ENCODE measurements around the gene ATP1A1.

DNA sequence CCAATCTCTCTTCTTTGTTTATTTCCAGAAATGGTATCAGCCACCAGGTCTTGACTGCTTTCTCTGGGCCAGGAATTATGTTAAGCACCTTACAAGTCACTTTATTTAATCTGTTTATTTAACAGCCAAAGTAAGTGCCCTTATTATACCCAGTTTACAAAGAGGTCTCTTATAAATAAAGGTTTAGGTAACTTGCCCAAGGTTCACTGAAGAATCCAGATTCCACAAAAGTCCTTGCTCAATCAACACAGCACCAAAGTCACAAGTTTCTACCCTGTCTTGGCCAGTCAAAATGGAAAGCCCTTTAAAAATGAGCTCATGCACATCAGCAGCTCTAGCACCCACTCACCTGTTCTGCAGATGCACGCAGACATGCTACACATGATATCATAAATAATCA is 28.0 kb upstream of the ATP1A1 start:
- TF ChIP-seq CTCF (IDR thresholded peaks at IDR 0.05; ENCODE audit: low read length) (no peak), EZH2 (optimal IDR thresholded peaks at IDR 0.05; ENCODE audit: low read depth, low read length) (no peak), EZH2phosphoT487 (IDR thresholded peaks at IDR 0.05; ENCODE audit: low read length) (no peak)

All from MM.1S (cell line).